ENCODE results near the gene MINDY4. TPM values are rescaled to one million over a fixed set of nuclear protein-coding genes. Genes with fewer than 3 reads are reported as not detected.

Gene MINDY4
- total RNA-seq, 1 donor from 2014 or later = 4.4 TPM

DNA sequence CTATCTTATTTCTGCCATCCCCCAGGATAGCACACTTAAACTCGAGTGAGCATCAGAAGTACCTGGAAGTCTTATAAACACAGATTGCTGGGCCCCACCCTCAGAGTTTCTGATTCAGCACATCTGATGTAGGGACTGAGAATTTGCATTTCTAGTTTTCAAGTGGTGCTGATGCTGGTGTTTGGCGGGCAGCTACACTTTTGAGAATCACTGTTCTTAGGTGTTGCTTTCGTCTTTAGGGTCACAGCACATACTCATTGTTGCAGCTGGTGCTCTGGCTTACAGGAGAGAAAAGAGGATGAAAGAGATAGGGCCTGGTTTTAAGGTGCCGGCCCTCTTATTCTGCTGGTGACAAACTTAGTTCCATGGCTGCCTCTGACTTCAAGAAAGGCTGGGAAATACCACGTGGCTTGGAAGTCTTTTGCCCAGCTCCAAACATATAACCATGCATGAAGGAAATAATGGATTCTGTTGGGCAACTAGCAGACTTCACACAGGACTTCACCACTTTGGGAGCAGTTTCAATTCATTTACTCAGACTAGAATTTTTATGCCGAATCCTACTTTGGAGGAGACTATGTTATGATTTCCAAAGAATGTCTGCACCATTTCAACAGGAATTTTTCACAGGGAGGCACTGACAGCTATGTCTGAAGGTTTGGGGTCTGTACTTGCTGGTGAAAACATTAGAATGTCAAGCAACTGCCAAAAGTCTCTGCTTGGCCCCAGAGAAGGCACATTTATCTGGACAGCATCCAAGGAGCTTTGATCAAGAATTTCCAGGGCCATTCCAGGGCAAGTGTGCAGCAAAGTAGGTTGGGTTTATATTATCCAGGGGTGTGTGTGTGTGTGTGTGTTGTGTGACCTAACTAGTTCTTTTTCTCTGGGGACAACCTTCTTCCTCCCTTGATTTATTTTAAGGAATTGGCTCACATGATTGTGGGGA is 6.9 kb upstream of the MINDY4 start:
- Mint-ChIP-seq H3K27ac (ENCODE audit: unreplicated experiment) (peak overlapping the region; percentile 70), H3K4me1 (ENCODE audit: unreplicated experiment) (peaks cover 34% of the 10 kb centered on the region), H3K4me3 (ENCODE audit: unreplicated experiment) (no peak overlapping the region), H3K9me3 (ENCODE audit: unreplicated experiment) (no peaks in the 10 kb centered on the region), H3K36me3 (ENCODE audit: unreplicated experiment) (no peaks in the 10 kb centered on the region), H3K27me3 (ENCODE audit: unreplicated experiment) (peaks cover 45% of the 10 kb centered on the region)
- no peak for DNase-seq (ENCODE audit: extremely low spot score, unreplicated experiment)
- TF ChIP-seq, protein P1, sequence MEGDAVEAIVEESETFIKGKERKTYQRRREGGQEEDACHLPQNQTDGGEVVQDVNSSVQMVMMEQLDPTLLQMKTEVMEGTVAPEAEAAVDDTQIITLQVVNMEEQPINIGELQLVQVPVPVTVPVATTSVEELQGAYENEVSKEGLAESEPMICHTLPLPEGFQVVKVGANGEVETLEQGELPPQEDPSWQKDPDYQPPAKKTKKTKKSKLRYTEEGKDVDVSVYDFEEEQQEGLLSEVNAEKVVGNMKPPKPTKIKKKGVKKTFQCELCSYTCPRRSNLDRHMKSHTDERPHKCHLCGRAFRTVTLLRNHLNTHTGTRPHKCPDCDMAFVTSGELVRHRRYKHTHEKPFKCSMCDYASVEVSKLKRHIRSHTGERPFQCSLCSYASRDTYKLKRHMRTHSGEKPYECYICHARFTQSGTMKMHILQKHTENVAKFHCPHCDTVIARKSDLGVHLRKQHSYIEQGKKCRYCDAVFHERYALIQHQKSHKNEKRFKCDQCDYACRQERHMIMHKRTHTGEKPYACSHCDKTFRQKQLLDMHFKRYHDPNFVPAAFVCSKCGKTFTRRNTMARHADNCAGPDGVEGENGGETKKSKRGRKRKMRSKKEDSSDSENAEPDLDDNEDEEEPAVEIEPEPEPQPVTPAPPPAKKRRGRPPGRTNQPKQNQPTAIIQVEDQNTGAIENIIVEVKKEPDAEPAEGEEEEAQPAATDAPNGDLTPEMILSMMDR (IDR thresholded peaks at IDR 0.05) = no peak

DNA sequence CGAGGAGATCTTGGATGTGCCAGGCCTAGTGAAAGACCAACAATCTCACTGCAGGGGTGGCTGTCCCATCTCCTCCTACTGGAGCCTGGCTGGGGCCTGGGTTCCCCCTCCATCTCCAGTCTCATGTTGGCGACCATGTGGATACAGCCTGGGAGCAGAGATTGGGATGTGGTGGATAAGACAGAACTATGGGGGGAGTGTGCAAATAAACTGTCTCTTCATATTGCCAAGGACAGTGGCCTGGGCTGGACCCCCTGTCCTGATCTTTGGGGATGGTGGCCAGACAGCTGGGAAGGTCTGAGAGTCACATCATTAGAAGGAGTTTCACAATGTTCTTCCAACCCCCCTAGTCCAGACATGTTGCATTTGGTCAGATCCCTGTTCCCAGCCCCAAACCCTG is 5.8 kb upstream of the MINDY4 start:
- no peak overlapping the region for H3K4me3 Mint-ChIP-seq (ENCODE audit: unreplicated experiment)
- no peak for DNase-seq (ENCODE audit: extremely low spot score, unreplicated experiment)
- TF ChIP-seq, protein P1 (IDR thresholded peaks at IDR 0.05) = no peak
- no peaks in the 10 kb centered on the region for H3K9me3 Mint-ChIP-seq (ENCODE audit: unreplicated experiment)
- H3K36me3 Mint-ChIP-seq (ENCODE audit: unreplicated experiment) = no peaks in the 10 kb centered on the region
- no peak overlapping the region for H3K27ac Mint-ChIP-seq (ENCODE audit: unreplicated experiment)
- H3K4me1 Mint-ChIP-seq (ENCODE audit: unreplicated experiment) = peaks cover 34% of the 10 kb centered on the region
- H3K27me3 Mint-ChIP-seq (ENCODE audit: unreplicated experiment) = peaks cover 38% of the 10 kb centered on the region

DNA sequence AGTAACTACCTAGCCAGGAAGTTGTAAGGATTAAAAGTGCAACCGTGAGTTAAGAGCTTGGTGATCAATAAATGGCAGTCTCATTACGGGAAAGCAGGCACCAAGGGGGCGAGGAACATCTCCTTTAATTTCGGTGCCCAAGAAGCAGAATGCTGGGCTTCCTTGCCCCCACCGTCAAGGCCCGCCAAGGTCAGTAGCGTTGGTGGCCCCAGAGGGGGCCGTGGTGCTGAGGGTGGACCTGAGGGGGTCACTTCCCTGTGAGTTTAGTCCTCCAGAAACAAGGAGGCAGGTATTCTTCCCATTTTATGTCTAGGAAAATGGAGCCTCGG is 408 bp upstream of the MINDY4 start:
- peaks cover 13% of the 10 kb centered on the region for H3K27me3 Mint-ChIP-seq (ENCODE audit: unreplicated experiment)
- peaks cover 21% of the 10 kb centered on the region for H3K4me1 Mint-ChIP-seq (ENCODE audit: unreplicated experiment)
- DNase-seq (ENCODE audit: extremely low spot score, unreplicated experiment) = no peak
- peak overlapping the region; percentile 78 for H3K4me3 Mint-ChIP-seq (ENCODE audit: unreplicated experiment)
- no peaks in the 10 kb centered on the region for H3K9me3 Mint-ChIP-seq (ENCODE audit: unreplicated experiment)
- H3K27ac Mint-ChIP-seq (ENCODE audit: unreplicated experiment) = peak overlapping the region; percentile 45
- H3K36me3 Mint-ChIP-seq (ENCODE audit: unreplicated experiment) = no peaks in the 10 kb centered on the region
- TF ChIP-seq, protein P1 (IDR thresholded peaks at IDR 0.05) = no peak

DNA sequence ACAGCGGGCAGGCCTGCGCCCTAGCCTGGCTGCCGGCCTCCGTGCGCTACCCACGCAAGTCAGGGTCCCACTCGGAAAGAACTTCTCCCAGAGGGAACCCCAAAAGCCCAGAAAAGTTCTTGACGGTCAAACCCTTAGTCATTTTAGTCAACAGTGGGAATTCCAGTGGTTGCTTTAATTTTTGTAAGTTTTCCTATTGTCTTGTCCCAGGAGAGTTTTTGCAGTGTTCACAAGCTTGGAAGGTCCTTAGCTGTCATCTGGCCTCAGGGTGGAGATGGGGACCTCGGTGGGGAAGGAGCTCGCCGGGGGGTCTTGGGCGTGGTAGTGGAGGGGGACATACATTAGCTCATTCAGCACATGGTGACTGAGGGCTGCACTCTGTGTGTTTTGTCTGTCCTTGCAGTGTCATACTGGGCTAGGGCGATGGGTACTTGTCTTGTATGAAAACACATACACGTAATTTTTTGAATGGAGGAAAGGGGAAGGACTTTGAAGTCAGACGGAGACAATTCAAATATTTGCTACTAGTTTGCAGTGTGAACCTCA is 736 bp downstream of the MINDY4 start:
- H3K27me3 Mint-ChIP-seq (ENCODE audit: unreplicated experiment) = peaks cover 8% of the 10 kb centered on the region

DNA sequence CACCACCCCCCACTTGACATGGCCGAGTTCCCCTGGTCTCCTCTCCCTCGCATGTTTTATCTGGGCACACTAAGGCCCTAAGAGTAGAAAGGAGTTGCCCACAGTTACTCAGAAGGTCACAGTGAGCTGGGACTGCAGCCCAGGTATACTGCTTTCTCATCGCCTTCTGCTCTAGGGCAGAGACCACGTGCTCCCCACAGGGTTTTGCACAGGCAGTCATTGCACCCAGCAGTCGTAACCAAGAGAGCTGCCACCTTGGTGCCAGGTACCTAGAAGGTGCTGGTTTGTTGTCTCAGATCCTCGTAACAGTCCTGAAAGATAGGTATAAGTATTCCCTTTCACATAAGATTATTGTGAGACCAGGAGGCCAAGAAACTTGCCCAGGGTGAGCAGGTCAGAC is 1.8 kb downstream of the MINDY4 start:
- Mint-ChIP-seq H3K9me3 (ENCODE audit: unreplicated experiment) (no peaks in the 10 kb centered on the region), H3K36me3 (ENCODE audit: unreplicated experiment) (no peaks in the 10 kb centered on the region), H3K4me1 (ENCODE audit: unreplicated experiment) (peaks cover 10% of the 10 kb centered on the region), H3K4me3 (ENCODE audit: unreplicated experiment) (no peak overlapping the region), H3K27ac (ENCODE audit: unreplicated experiment) (no peak overlapping the region), H3K27me3 (ENCODE audit: unreplicated experiment) (peaks cover 7% of the 10 kb centered on the region)
- TF ChIP-seq, protein P1 (IDR thresholded peaks at IDR 0.05) = no peak
- no peak for DNase-seq (ENCODE audit: extremely low spot score, unreplicated experiment)

More for the DNA sequence above, 736 bp downstream of the MINDY4 start:
- TF ChIP-seq, protein P1 (IDR thresholded peaks at IDR 0.05) = no peak
- H3K4me1 Mint-ChIP-seq (ENCODE audit: unreplicated experiment) = peaks cover 15% of the 10 kb centered on the region
- H3K36me3 Mint-ChIP-seq (ENCODE audit: unreplicated experiment) = no peaks in the 10 kb centered on the region
- H3K9me3 Mint-ChIP-seq (ENCODE audit: unreplicated experiment) = no peaks in the 10 kb centered on the region
- DNase-seq (ENCODE audit: extremely low spot score, unreplicated experiment) = no peak
- peak overlapping the region; percentile 74 for H3K27ac Mint-ChIP-seq (ENCODE audit: unreplicated experiment)
- peak overlapping the region; percentile 78 for H3K4me3 Mint-ChIP-seq (ENCODE audit: unreplicated experiment)

Data from osteocyte (in vitro differentiated cells).